ENCODE data around the gene NRG3.

NRG3 gene

DNA sequence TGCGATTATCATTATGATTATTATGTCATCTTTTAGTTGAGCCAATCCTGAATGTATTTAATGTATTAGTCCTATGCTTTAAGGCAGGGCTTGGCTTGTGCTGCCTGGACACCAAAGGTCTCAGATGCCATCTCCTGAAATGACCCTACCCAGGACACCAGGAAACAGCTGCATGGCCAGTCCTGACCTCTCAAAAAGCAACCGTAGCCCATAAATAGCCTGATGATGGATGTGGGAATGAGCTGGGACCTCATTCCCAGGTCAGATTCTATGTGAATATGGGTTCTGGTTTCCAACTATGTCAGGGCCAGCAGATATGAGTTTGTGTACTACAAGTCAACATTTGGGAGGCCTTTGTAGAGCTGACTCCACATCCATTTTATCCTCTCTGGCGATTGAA lies 438.4 kb downstream of the NRG3 start:
- in situ Hi-C loops (cut with HindIII; ENCODE audit: low pct_ligation_motif_present, low sequenced_read_pairs): no loop called here
- no peak overlapping the region for H3K4me3 ChIP-seq (ENCODE audit: low read depth, low read length)
- no peaks in the 10 kb centered on the region for H3K36me3 ChIP-seq (replicated peaks)
- TF ChIP-seq, protein P1, sequence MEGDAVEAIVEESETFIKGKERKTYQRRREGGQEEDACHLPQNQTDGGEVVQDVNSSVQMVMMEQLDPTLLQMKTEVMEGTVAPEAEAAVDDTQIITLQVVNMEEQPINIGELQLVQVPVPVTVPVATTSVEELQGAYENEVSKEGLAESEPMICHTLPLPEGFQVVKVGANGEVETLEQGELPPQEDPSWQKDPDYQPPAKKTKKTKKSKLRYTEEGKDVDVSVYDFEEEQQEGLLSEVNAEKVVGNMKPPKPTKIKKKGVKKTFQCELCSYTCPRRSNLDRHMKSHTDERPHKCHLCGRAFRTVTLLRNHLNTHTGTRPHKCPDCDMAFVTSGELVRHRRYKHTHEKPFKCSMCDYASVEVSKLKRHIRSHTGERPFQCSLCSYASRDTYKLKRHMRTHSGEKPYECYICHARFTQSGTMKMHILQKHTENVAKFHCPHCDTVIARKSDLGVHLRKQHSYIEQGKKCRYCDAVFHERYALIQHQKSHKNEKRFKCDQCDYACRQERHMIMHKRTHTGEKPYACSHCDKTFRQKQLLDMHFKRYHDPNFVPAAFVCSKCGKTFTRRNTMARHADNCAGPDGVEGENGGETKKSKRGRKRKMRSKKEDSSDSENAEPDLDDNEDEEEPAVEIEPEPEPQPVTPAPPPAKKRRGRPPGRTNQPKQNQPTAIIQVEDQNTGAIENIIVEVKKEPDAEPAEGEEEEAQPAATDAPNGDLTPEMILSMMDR (IDR thresholded peaks at IDR 0.05; ENCODE audit: low read depth, low read length, missing control alignments): no peak
- no peak overlapping the region for H3K27ac ChIP-seq
- no peak for DNase-seq
- no peaks in the 10 kb centered on the region for H3K27me3 ChIP-seq (replicated peaks)

DNA sequence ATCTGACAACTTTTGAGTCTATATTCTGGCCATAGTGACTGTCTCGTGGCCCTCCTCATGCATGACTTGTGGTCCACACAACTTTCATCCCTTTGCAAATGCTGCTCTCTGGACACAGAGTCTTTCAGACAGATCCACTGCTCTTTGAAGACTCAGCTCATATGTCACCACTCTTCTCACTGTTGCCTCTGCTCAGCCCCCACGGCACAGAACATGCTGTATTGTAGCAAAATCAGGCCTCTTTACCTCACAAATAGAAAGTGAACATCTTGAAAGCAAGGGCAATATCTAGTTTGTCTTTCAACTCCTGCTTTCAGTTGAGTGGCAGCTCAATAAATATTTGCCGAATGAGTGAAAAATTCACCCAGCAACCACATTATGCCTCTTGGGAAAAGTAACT lies 443.5 kb downstream of the NRG3 start:
- TF ChIP-seq, protein P1 (IDR thresholded peaks at IDR 0.05; ENCODE audit: low read depth, low read length, missing control alignments): no peak
- in situ Hi-C loops (cut with HindIII; ENCODE audit: low pct_ligation_motif_present, low sequenced_read_pairs): no loop called here
- Histone ChIP-seq H3K36me3 (replicated peaks) (no peaks in the 10 kb centered on the region), H3K4me3 (ENCODE audit: low read depth, low read length) (no peak overlapping the region), H3K27ac (no peak overlapping the region), H3K27me3 (replicated peaks) (no peaks in the 10 kb centered on the region)
- no peak for DNase-seq

DNA sequence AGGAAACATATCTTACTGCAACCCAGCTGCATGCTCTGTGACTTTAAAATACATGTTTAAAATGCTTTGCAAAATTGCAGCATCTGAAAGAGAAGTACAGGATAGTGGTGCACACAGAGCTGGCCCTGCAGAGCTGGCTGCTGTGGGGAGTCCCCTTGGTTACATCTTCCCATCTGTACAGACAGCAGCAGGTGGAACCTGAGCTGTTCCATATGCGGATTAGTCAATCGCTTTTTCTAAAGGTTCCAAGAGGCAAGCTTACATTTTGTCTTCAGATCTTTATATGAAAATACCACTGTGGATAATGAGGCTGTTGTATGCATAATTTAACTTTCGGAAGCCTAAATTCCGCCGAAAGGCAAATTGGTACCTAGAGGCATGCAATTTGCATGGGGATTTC lies 444.1 kb downstream of the NRG3 start:
- TF ChIP-seq, protein P1 (IDR thresholded peaks at IDR 0.05; ENCODE audit: low read depth, low read length, missing control alignments): no peak
- DNase-seq: no peak
- in situ Hi-C loops (cut with HindIII; ENCODE audit: low pct_ligation_motif_present, low sequenced_read_pairs): no loop called here

DNA sequence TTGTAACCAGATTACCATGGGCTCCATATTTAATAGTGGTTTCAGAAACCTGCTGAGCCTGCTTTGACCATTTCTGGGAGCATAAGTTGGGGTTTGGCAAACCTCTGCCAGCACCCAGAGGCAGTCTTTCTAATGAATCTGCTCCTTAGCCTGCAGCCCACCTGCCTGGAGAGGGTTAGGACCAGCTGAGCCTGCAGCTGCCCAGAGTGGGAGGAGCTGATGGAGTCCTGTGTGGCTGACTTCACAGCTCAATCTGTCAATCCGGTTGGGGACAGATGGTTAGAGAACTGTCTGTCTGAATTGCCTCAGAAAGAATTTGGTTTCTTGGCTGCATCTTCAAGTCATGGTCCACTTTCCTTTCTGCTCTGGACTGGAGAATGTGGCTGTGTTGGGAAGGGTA lies 444.6 kb downstream of the NRG3 start:
- Histone ChIP-seq H3K27me3 (replicated peaks) (no peaks in the 10 kb centered on the region), H3K27ac (no peak overlapping the region), H3K4me3 (ENCODE audit: low read depth, low read length) (no peak overlapping the region), H3K36me3 (replicated peaks) (no peaks in the 10 kb centered on the region)
- in situ Hi-C loops (cut with HindIII; ENCODE audit: low pct_ligation_motif_present, low sequenced_read_pairs): no loop called here
- TF ChIP-seq, protein P1 (IDR thresholded peaks at IDR 0.05; ENCODE audit: low read depth, low read length, missing control alignments): no peak
- no peak for DNase-seq

More for the DNA sequence above, 444.1 kb downstream of the NRG3 start:
- Histone ChIP-seq H3K27ac (no peak overlapping the region), H3K36me3 (replicated peaks) (no peaks in the 10 kb centered on the region), H3K27me3 (replicated peaks) (no peaks in the 10 kb centered on the region), H3K4me3 (ENCODE audit: low read depth, low read length) (no peak overlapping the region)

DNA sequence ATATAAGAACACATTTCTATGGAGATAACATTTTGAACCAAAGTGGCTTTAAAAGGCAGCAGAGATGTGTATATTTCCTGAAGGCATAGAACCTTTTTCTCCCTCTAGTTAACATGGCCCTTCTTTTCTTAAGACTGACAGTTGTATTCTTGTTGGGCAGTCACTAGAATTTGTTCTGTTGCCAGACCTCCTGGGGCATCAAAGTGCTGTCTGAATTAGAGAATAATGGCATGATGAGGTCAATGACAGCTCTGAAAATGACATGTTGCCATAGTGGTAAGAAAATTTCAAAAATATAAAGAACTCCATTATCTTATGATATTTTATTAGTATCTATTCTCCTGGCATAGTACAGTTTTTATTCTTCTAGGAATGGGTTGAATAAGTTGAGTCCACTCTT lies 446.7 kb downstream of the NRG3 start:
- Histone ChIP-seq H3K27ac (no peak overlapping the region), H3K27me3 (replicated peaks) (no peaks in the 10 kb centered on the region), H3K4me3 (ENCODE audit: low read depth, low read length) (no peak overlapping the region), H3K36me3 (replicated peaks) (no peaks in the 10 kb centered on the region)
- TF ChIP-seq, protein P1 (IDR thresholded peaks at IDR 0.05; ENCODE audit: low read depth, low read length, missing control alignments): no peak
- no peak for DNase-seq
- in situ Hi-C loops (cut with HindIII; ENCODE audit: low pct_ligation_motif_present, low sequenced_read_pairs): no loop called here

DNA sequence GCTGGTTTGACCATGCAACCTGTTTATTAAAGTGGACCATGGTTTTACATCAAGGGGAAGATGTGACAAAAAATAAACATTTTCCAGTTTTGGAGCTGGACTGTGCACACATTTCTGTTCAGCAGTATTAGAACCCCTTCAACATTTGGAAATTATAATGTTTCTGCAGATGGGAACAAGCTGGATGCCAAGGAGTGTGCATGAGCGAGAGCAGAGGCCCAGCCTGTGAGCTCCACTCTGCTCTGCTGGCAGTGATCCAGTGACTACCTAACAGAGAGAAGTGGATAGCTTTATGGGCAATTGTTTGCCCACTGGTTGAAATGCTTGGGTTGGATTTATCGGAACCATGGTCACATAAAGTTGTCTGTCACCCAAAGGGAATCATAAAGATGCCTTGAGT lies 456.7 kb downstream of the NRG3 start:
- TF ChIP-seq, protein P1 (IDR thresholded peaks at IDR 0.05; ENCODE audit: low read depth, low read length, missing control alignments): no peak

More for the DNA sequence above, 456.7 kb downstream of the NRG3 start:
- no peaks in the 10 kb centered on the region for H3K27me3 ChIP-seq (replicated peaks)
- no peak for DNase-seq
- H3K36me3 ChIP-seq (replicated peaks): no peaks in the 10 kb centered on the region
- H3K27ac ChIP-seq: no peak overlapping the region
- in situ Hi-C loops (cut with HindIII; ENCODE audit: low pct_ligation_motif_present, low sequenced_read_pairs): no loop called here
- H3K4me3 ChIP-seq (ENCODE audit: low read depth, low read length): no peak overlapping the region

All from brain microvascular endothelial cell (primary cell).